PC-3 (cell line): ENCODE data around the gene TMEM59.

ENCODE experiments used
- EZH2 ChIP-seq: fragments of 300-600 bp; sonication (generic); IDR thresholded peaks from one replicate; pipeline ENCODE4 v1.6.1; 2017; ENCODE audit warnings: antibody characterized with exemption, mild to moderate bottlenecking, low read length; ENCODE audit not compliant: unreplicated experiment
- EZH2phosphoT487 ChIP-seq: fragments of 300-600 bp; sonication (generic); IDR thresholded peaks from 2 replicates; pipeline ENCODE4 v1.6.1; 2018; ENCODE audit warnings: mild to moderate bottlenecking, antibody characterized with exemption, low read length, borderline replicate concordance
- TF ChIP-seq, protein P1 (sequence below): fragments of 300-600 bp; sonication (generic); conservative IDR thresholded peaks from 2 replicates; pipeline ENCODE4 v1.5.1; 2017; ENCODE audit warnings: antibody characterized with exemption, low read depth, mild to moderate bottlenecking, low read length

DNA sequence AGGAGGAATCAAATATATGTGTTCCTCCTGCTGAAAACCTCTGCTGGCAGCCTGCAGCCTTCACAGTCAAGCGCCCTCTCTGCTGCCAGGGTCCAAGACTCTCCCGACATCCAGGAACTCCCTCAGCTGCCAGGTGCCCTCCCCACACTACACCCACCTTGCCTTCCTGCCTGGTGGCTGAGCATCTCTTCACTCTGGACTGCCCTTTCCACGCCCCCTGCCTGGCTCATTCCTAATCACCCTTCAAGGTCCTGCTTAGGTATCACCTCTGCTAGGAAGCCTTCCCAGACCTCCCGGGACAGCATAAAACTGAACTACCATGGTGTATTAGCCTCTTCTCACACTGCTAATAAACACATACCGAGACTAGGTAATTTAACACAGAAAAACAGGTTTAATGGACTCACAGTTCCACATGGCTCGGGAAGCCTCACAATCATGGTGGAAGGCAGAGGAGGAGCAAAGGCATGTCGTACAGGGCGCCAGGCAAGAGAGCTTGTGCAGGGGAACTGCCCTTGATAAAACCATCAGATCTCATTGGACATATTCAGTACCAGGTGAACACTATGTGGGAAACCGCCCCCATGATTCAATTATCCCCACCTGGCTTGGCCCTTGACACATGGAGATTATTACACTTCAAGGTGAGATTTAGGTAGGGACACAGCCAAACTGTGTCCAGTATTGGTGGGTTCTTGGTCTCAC, 50.3 kb downstream of the TMEM59 start:
- TF ChIP-seq, protein P1, sequence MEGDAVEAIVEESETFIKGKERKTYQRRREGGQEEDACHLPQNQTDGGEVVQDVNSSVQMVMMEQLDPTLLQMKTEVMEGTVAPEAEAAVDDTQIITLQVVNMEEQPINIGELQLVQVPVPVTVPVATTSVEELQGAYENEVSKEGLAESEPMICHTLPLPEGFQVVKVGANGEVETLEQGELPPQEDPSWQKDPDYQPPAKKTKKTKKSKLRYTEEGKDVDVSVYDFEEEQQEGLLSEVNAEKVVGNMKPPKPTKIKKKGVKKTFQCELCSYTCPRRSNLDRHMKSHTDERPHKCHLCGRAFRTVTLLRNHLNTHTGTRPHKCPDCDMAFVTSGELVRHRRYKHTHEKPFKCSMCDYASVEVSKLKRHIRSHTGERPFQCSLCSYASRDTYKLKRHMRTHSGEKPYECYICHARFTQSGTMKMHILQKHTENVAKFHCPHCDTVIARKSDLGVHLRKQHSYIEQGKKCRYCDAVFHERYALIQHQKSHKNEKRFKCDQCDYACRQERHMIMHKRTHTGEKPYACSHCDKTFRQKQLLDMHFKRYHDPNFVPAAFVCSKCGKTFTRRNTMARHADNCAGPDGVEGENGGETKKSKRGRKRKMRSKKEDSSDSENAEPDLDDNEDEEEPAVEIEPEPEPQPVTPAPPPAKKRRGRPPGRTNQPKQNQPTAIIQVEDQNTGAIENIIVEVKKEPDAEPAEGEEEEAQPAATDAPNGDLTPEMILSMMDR = no peak
- TF ChIP-seq EZH2 (no peak), EZH2phosphoT487 (no peak)
